ENCODE measurements around the gene CEP290.
A peak's percentile ranks its signal among the peaks of the same experiment; 100 is the strongest.

Gene CEP290

GRCh38 chr12:88141774-88142609 lies at the start of gene CEP290, which contains the start of gene TMTC3:
CEP290 (minus strand) TSS chr12:88142088; CDS start chr12:88141307, 781 bp downstream.
TMTC3 (plus strand) TSS chr12:88142307; CDS start chr12:88148316, 6,009 bp downstream.
- Histone ChIP-seq H3K4me2 (peak within 1 kb of the TSS; percentile 79 to 99 (median 94)), H3K4me1 (peaks cover 15 to 31% (median 22%) of the 10 kb centered on the region in 10 experiments), H3K4me3 (peak within 1 kb of the TSS; percentile 68 to 87 (median 78)), H3K36me3 (peaks cover 3 to 23% (median 9%) of the 10 kb centered on the region in 11 experiments; a peak in 13 of 22 replicates), H3K27ac (peak within 1 kb of the TSS; percentile 62 to 84 (median 78)), H3K27me3 (no peaks in the 10 kb centered on the region), H3K9ac (peak within 1 kb of the TSS; percentile 71 to 88 (median 85)), H3K9me3 (replicated peaks in 1 of 11) (no peaks in the 10 kb centered on the region), H4K20me1 (no peaks in the 10 kb centered on the region; a peak in 2 of 22 replicates)
- no peak for TF ChIP-seq Cebpa-rat (IDR thresholded peaks at IDR 0.05)

- Histone ChIP-seq H3K9ac (no peak overlapping the region), H3K4me1 (no peaks in the 10 kb centered on the region), H4K20me1 (no peaks in the 10 kb centered on the region), H3K27ac (no peak overlapping the region), H3K36me3 (peaks cover 12 to 35% (median 21%) of the 10 kb centered on the region in 11 experiments; a peak in 20 of 22 replicates), H3K4me2 (no peak overlapping the region), H3K27me3 (no peaks in the 10 kb centered on the region), H3K9me3 (replicated peaks in 1 of 11) (peaks cover 0 to 5% (median 0%) of the 10 kb centered on the region in 11 experiments; a peak in 1 of 22 replicates), H3K4me3 (no peak overlapping the region)
- no peak for TF ChIP-seq Cebpa-rat (IDR thresholded peaks at IDR 0.05)
These were observed 46.3 kb upstream of the CEP290 start for GRCh38 chr12:88188180-88188579.

GRCh38 chr12:88187571-88187970 lies 45.7 kb upstream of the CEP290 start:
- H3K4me3 ChIP-seq, result no peak overlapping the region
- H3K9ac ChIP-seq, result no peak overlapping the region
- peaks cover 12 to 40% (median 24%) of the 10 kb centered on the region in 11 experiments; a peak in 20 of 22 replicates for H3K36me3 ChIP-seq
- H3K4me2 ChIP-seq, result no peak overlapping the region
- H4K20me1 ChIP-seq, result no peaks in the 10 kb centered on the region
- no peak overlapping the region for H3K27ac ChIP-seq
- TF ChIP-seq Cebpa-rat (IDR thresholded peaks at IDR 0.05), result no peak; a peak in 1 of 22 replicates
- no peaks in the 10 kb centered on the region for H3K27me3 ChIP-seq
- H3K9me3 ChIP-seq (replicated peaks in 1 of 11), result peaks cover 0 to 5% (median 0%) of the 10 kb centered on the region in 11 experiments; a peak in 1 of 22 replicates
- H3K4me1 ChIP-seq, result no peaks in the 10 kb centered on the region

GRCh38 chr12:88185988-88186387 lies 44.1 kb upstream of the CEP290 start:
- H3K4me2 ChIP-seq, result no peak overlapping the region
- no peaks in the 10 kb centered on the region for H3K4me1 ChIP-seq
- peaks cover 0 to 5% (median 0%) of the 10 kb centered on the region in 11 experiments; a peak in 1 of 22 replicates for H3K9me3 ChIP-seq (replicated peaks in 1 of 11)
- peaks cover 12 to 45% (median 24%) of the 10 kb centered on the region in 11 experiments; a peak in 20 of 22 replicates for H3K36me3 ChIP-seq
- TF ChIP-seq Cebpa-rat (IDR thresholded peaks at IDR 0.05), result no peak
- H4K20me1 ChIP-seq, result no peaks in the 10 kb centered on the region
- no peak overlapping the region for H3K4me3 ChIP-seq
- no peak overlapping the region for H3K27ac ChIP-seq
- H3K27me3 ChIP-seq, result no peaks in the 10 kb centered on the region
- no peak overlapping the region for H3K9ac ChIP-seq

GRCh38 chr12:88185279-88185678 lies 43.4 kb upstream of the CEP290 start:
- no peaks in the 10 kb centered on the region for H3K27me3 ChIP-seq
- no peaks in the 10 kb centered on the region for H3K4me1 ChIP-seq
- no peak overlapping the region for H3K4me3 ChIP-seq
- peaks cover 0 to 5% (median 0%) of the 10 kb centered on the region in 11 experiments; a peak in 1 of 22 replicates for H3K9me3 ChIP-seq (replicated peaks in 1 of 11)
- no peak overlapping the region for H3K9ac ChIP-seq
- H3K4me2 ChIP-seq, result no peak overlapping the region
- TF ChIP-seq Cebpa-rat (IDR thresholded peaks at IDR 0.05), result no peak
- H3K27ac ChIP-seq, result no peak overlapping the region
- peaks cover 12 to 45% (median 25%) of the 10 kb centered on the region in 11 experiments; a peak in 21 of 22 replicates for H3K36me3 ChIP-seq
- no peaks in the 10 kb centered on the region for H4K20me1 ChIP-seq

GRCh38 chr12:88184196-88184595 lies 42.3 kb upstream of the CEP290 start:
- Histone ChIP-seq H3K9ac (no peak overlapping the region), H3K4me2 (no peak overlapping the region), H3K36me3 (peaks cover 19 to 54% (median 36%) of the 10 kb centered on the region in 11 experiments; a peak in 21 of 22 replicates), H3K4me1 (no peaks in the 10 kb centered on the region), H3K27me3 (no peaks in the 10 kb centered on the region), H3K9me3 (replicated peaks in 1 of 11) (peaks cover 0 to 5% (median 0%) of the 10 kb centered on the region in 11 experiments; a peak in 1 of 22 replicates), H4K20me1 (no peaks in the 10 kb centered on the region), H3K4me3 (no peak overlapping the region), H3K27ac (no peak overlapping the region)
- TF ChIP-seq Cebpa-rat (IDR thresholded peaks at IDR 0.05), result no peak

GRCh38 chr12:88182416-88182815 lies 40.5 kb upstream of the CEP290 start:
- no peak for TF ChIP-seq Cebpa-rat (IDR thresholded peaks at IDR 0.05)
- no peak overlapping the region for H3K4me2 ChIP-seq
- H3K27ac ChIP-seq, result no peak overlapping the region
- no peak overlapping the region for H3K9ac ChIP-seq
- no peaks in the 10 kb centered on the region for H4K20me1 ChIP-seq
- peaks cover 21 to 72% (median 44%) of the 10 kb centered on the region in 11 experiments; a peak in 20 of 22 replicates for H3K36me3 ChIP-seq
- H3K4me3 ChIP-seq, result no peak overlapping the region
- H3K27me3 ChIP-seq, result no peaks in the 10 kb centered on the region
- H3K9me3 ChIP-seq (replicated peaks in 1 of 11), result peaks cover 0 to 5% (median 0%) of the 10 kb centered on the region in 11 experiments; a peak in 1 of 22 replicates
- H3K4me1 ChIP-seq, result no peaks in the 10 kb centered on the region

- no peak overlapping the region for H3K4me3 ChIP-seq
- H3K4me1 ChIP-seq, result no peaks in the 10 kb centered on the region
- no peak overlapping the region for H3K4me2 ChIP-seq
- H3K9ac ChIP-seq, result no peak overlapping the region
- peaks cover 23 to 77% (median 49%) of the 10 kb centered on the region in 11 experiments; a peak in 20 of 22 replicates for H3K36me3 ChIP-seq
- TF ChIP-seq Cebpa-rat (IDR thresholded peaks at IDR 0.05), result 0 out of 22 replicates have a peak, but pooled peaks of 1 of the 11 experiments have one; percentile 17
- peaks cover 0 to 5% (median 0%) of the 10 kb centered on the region in 11 experiments; a peak in 1 of 22 replicates for H3K9me3 ChIP-seq (replicated peaks in 1 of 11)
- no peaks in the 10 kb centered on the region for H4K20me1 ChIP-seq
- H3K27ac ChIP-seq, result no peak overlapping the region
- no peaks in the 10 kb centered on the region for H3K27me3 ChIP-seq
These were observed 40.0 kb upstream of the CEP290 start for GRCh38 chr12:88181881-88182280.

- no peaks in the 10 kb centered on the region for H4K20me1 ChIP-seq
- H3K27ac ChIP-seq, result no peak overlapping the region
- H3K9me3 ChIP-seq (replicated peaks in 1 of 11), result peaks cover 0 to 5% (median 0%) of the 10 kb centered on the region in 11 experiments; a peak in 1 of 22 replicates
- H3K4me1 ChIP-seq, result no peaks in the 10 kb centered on the region
- TF ChIP-seq Cebpa-rat (IDR thresholded peaks at IDR 0.05), result no peak
- H3K9ac ChIP-seq, result no peak overlapping the region
- no peaks in the 10 kb centered on the region for H3K27me3 ChIP-seq
- H3K36me3 ChIP-seq, result peaks cover 34 to 98% (median 63%) of the 10 kb centered on the region in 11 experiments
- H3K4me2 ChIP-seq, result no peak overlapping the region
- H3K4me3 ChIP-seq, result no peak overlapping the region
These were observed 37.6 kb upstream of the CEP290 start for GRCh38 chr12:88179436-88180014.

Measured in BLaER1 treated with 17β-estradiol and CSF1 and Interleukin-3, amounts not matched to agents 10 nM and 100 nM (cell line).